Thyroid gland (tissue), 4 donors: ENCODE measurements around the gene CAMK2G. TPM values are rescaled to one million over a fixed set of nuclear protein-coding genes. Genes with fewer than 3 reads are reported as not detected.
"Not testable (repeated sequence)": the region's sequence is repeated elsewhere in the genome, so short reads cannot be mapped to it uniquely, and the experiment has no call there.

Source experiments
- DNase-seq, 2 donors: peaks; one replicate each; pipeline ENCODE4 v3.0.0-alpha.2; 2019
- H3K27ac ChIP-seq, 3 donors: fragments of 200-600 bp; sonication (generic); 1 replicate in 2 of 3; 2 replicates in 1 of 3; pipeline ENCODE4 v1.5.1; 2016 to 2019; ENCODE audit warnings: mild to moderate bottlenecking in 1 of 3, moderate library complexity in 1 of 3
- H3K27me3 ChIP-seq: fragments of 200-600 bp; sonication (generic); one replicate; pipeline ENCODE4 v1.5.1; 2019
- H3K36me3 ChIP-seq, 2 donors: fragments of 200-600 bp; sonication (generic); one replicate each; pipeline ENCODE4 v1.5.1; 2016 to 2019
- H3K4me1 ChIP-seq, 2 donors: fragments of 200-600 bp; sonication (generic); one replicate each; pipeline ENCODE4 v1.5.1; 2017 to 2019
- H3K4me3 ChIP-seq, 3 donors: fragments of 200-600 bp; sonication (generic); replicated peaks in 1 of 3; 1 replicate in 2 of 3; 2 replicates in 1 of 3; pipeline ENCODE4 v1.5.1; 2016; ENCODE audit warnings: mild to moderate bottlenecking in 1 of 3
- H3K9me3 ChIP-seq: fragments of 200-600 bp; sonication (generic); one replicate; pipeline ENCODE4 v1.5.1; 2017
- POLR2A ChIP-seq, 2 donors: fragments of 450-650 bp; IDR thresholded peaks; one replicate each; pipeline ENCODE4 v1.6.1; 2017; ENCODE audit warnings: antibody characterized with exemption in 2 of 2, mild to moderate bottlenecking in 2 of 2, moderate library complexity in 1 of 2
- WGBS, 2 donors: methylation state at CpG; one replicate each; pipeline ENCODE4 v1.1.5; 2017; 5-methylcytosine and 5-hydroxymethylcytosine counted together
- intact Hi-C: fragments of 100-400 bp; cut with DNase I; formaldehyde crosslinking; loops from one replicate; pipeline ENCODE4 v1.15.1; 2023
- total RNA-seq, 4 donors: library from RNA; depleted of rRNA; stranded (reverse); fragments of >200 nt; gene quantifications; one replicate each; pipeline ENCODE4 v1.2.3, GENCODE V29; 2016
- TF ChIP-seq, protein P1 (sequence below), 6 experiments: fragments of 200-600 bp in 3 of 6; fragments of 450-650 bp in 3 of 6; sonication (generic) in 3 of 6; IDR thresholded peaks; one replicate each; pipeline ENCODE4 v1.5.1; 2016 to 2019; ENCODE audit warnings: antibody characterized with exemption in 6 of 6, mild to moderate bottlenecking in 2 of 6, inconsistent platforms in 1 of 6, moderate library complexity in 1 of 6

Gene CAMK2G
- total RNA-seq, 4 donors from 2014 or later, result 21.2 to 27.4 (median 22.3) TPM

DNA sequence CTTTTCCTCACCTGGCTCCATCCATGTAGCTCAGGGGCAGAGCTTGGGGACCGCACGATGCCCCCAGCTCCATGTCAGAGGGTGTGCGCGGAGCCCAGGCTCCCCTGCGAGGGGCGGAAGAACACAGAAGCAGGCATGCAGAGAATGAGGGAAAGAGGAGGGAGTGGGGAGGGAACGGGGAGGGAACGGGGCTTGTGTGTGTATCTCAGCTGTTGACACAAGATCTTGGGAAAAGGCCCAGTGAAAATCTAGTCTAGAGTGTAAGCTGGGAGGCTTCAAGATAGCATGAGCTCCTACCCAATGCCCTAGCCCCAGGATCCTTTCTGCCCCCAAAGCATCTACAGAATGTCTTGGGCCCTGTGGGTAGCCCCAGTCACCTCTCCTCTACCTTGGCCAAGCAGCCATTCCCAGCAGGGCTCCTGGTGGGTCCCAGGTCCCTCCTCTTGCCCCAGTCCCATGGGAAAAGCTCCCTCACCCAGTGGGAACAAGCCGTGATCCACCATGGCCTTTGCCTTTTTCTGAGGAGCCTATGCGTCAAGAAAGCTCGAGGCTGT, 37.9 kb downstream of the CAMK2G start:
- Histone ChIP-seq H3K9me3 (no peaks in the 10 kb centered on the region), H3K4me3 (no peak overlapping the region), H3K4me1 (peaks cover 0 to 13% of the 10 kb centered on the region in 2 donors), H3K27ac (peak overlapping the region in 1 of 3 donors; percentile 45), H3K36me3 (peaks cover 0 to 11% of the 10 kb centered on the region in 2 donors), H3K27me3 (no peaks in the 10 kb centered on the region)
- peak in 1 of 2 donors; percentile 28 for DNase-seq
- 77 to 82% methylated on average over 11 of the region's 11 CpGs for WGBS, 2 donors
- intact Hi-C loops, result no loop called here
- TF ChIP-seq, protein P1, sequence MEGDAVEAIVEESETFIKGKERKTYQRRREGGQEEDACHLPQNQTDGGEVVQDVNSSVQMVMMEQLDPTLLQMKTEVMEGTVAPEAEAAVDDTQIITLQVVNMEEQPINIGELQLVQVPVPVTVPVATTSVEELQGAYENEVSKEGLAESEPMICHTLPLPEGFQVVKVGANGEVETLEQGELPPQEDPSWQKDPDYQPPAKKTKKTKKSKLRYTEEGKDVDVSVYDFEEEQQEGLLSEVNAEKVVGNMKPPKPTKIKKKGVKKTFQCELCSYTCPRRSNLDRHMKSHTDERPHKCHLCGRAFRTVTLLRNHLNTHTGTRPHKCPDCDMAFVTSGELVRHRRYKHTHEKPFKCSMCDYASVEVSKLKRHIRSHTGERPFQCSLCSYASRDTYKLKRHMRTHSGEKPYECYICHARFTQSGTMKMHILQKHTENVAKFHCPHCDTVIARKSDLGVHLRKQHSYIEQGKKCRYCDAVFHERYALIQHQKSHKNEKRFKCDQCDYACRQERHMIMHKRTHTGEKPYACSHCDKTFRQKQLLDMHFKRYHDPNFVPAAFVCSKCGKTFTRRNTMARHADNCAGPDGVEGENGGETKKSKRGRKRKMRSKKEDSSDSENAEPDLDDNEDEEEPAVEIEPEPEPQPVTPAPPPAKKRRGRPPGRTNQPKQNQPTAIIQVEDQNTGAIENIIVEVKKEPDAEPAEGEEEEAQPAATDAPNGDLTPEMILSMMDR (IDR thresholded peaks at IDR 0.05), result no peak
- TF ChIP-seq POLR2A (IDR thresholded peaks at IDR 0.05), result no peak

DNA sequence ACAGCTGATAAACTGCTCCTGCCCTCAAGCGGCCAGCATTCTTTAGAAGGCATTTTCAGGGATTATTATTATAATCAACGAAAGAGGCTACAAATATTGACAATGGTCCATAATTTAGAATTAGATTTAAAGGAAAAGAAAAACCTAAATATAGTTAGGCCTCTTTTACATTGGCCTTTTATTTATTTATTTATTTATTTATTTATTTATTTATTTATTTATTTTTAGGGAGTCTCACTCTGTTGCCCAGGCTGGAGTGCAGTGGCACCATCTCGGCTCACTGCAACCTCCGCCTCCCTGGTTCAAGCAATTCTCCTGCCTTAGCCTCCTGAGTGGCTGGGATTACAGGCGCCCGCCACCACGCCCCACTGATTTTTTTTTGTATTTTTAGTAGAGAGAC, 45.3 kb downstream of the CAMK2G start:
- DNase-seq, H3K27me3 ChIP-seq, intact Hi-C loops, H3K4me1 ChIP-seq, H3K36me3 ChIP-seq, H3K9me3 ChIP-seq, H3K27ac ChIP-seq, H3K4me3 ChIP-seq: not testable (repeated sequence)
- WGBS, 2 donors, result 91 to 96% methylated on average over 7 of the region's 7 CpGs

DNA sequence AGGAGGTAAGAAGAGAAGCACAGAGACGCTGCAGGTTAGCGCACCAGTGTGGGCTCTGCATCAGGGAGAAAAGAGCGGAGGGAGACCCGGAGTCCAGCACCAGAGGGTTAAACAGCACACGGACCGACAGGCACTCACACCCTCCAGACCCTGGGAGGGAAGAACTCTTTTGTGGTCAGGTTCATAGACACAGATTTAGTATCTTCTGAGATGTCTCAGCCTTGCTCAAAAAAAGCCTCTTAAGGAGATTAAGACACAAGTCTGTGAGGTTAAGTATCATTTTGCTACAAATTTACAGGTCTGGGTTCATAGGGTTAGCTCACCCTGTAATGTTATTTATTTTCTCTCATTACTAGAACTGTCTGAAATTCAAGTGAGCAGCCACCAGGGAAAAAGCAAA, 46.2 kb downstream of the CAMK2G start:
- Histone ChIP-seq H3K4me1 (no peaks in the 10 kb centered on the region), H3K27me3 (no peaks in the 10 kb centered on the region), H3K27ac (no peak overlapping the region), H3K4me3 (no peak overlapping the region), H3K9me3 (no peaks in the 10 kb centered on the region), H3K36me3 (peaks cover 0 to 9% of the 10 kb centered on the region in 2 donors)
- TF ChIP-seq, protein P1 (IDR thresholded peaks at IDR 0.05), result no peak
- no peak for TF ChIP-seq POLR2A (IDR thresholded peaks at IDR 0.05)
- DNase-seq, result no peak
- 88 to 94% methylated on average over 6 of the region's 6 CpGs for WGBS, 2 donors
- intact Hi-C loops, result no loop called here

DNA sequence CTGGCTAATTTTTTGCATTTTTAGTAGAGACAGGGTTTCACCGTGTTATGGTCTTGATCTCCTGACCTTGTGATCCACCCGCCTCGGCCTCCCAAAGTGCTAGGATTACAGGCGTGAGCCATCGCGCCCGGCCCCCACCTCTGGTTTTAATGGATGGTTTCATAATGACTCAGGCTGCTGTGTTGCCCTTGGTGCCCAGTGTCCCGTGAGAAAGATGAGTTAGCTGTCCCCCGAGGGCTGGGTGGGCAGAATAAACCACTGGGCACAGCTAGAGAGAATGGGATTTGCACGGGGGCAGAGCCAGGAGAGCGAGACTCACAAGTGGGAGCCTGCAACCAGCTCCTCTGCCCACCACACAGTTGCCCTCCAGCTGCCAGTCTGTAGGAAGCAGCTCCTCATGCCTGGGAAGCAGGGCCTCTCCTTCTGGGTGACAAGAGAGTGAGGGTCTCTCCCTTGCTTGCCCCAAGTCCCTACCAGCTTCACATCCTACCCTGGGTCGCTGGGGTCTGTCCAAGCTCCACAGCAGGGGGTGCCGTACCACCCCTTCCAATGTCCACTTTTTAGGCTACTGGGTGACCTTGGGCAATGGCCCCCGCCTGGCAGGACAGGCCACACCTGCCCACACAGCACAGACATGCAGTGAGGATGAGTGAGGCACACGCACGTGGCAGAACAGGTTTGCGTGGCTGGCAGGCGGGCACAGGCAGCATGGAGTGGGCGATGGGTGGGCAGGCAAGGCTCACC, 46.8 kb downstream of the CAMK2G start:
- Histone ChIP-seq H3K27me3 (no peaks in the 10 kb centered on the region), H3K9me3 (no peaks in the 10 kb centered on the region), H3K36me3 (peaks cover 0 to 9% of the 10 kb centered on the region in 2 donors), H3K4me1 (no peaks in the 10 kb centered on the region), H3K4me3 (no peak overlapping the region), H3K27ac (no peak overlapping the region)
- no peak for TF ChIP-seq POLR2A (IDR thresholded peaks at IDR 0.05)
- TF ChIP-seq, protein P1 (IDR thresholded peaks at IDR 0.05), result no peak
- WGBS, 2 donors, result 95 to 98% methylated on average over 18 to 19 of the region's 19 CpGs
- intact Hi-C loops, result no loop called here
- no peak for DNase-seq

DNA sequence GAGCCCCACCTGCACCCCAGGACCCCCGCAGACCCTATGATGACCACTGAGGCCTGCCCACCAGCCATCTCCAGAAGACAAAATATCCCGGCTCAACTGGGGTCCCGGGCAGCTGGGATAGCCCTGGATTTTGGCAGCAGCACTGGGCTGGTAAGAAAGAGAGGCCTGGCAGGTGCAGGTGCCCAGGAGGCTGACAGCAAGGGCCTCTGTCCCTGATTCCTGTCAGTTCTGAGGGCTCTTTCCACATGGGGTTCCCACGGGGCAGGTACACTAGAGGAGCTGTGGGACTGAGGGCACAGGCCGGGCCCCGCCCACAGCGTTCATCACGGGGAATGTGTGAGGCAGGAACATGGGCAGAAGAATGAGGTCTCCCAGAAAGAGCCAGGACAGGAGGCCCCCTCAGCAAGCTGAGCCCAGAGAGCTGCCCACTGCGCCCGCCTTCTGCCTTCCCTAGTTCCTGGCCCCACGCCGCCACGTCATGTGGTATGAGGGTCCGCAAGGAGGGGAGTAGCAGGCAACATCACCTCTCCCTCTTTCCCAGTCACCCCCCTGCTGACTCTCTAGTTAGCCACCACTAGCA, 50.1 kb downstream of the CAMK2G start:
- no peak overlapping the region for H3K27ac ChIP-seq
- 95 to 98% methylated on average over 12 to 13 of the region's 14 CpGs for WGBS, 2 donors
- H3K4me1 ChIP-seq, result peaks cover 10% of the 10 kb centered on the region in 2 donors
- H3K27me3 ChIP-seq, result no peaks in the 10 kb centered on the region
- H3K4me3 ChIP-seq, result no peak overlapping the region
- DNase-seq, result no peak
- H3K9me3 ChIP-seq, result no peaks in the 10 kb centered on the region
- H3K36me3 ChIP-seq, result peaks cover 0 to 9% of the 10 kb centered on the region in 2 donors
- intact Hi-C loops, result no loop called here
- TF ChIP-seq POLR2A (IDR thresholded peaks at IDR 0.05), result no peak
- TF ChIP-seq, protein P1 (IDR thresholded peaks at IDR 0.05), result no peak
